AG04450 (cell line): ENCODE data around the gene ZNF488. TPM values are rescaled to one million over a fixed set of nuclear protein-coding genes. Genes with fewer than 3 reads are reported as not detected.

Source experiments
- CTCF ChIA-PET: fragments of 300-600, 350-600 bp; formaldehyde crosslinking; extraction: SDS; loops from one replicate; lab custom pipeline; 2022; ENCODE audit warnings: antibody characterized with exemption, inconsistent platforms; lab: Charles Lee
- POLR2A ChIA-PET: fragments of 350-600 bp; formaldehyde crosslinking; extraction: SDS; loops from one replicate; lab custom pipeline; 2021; ENCODE audit warnings: antibody characterized with exemption, inconsistent platforms; lab: Yijun Ruan, JAX
- DNase-seq: peaks from one replicate; pipeline ENCODE4 v3.0.0-alpha.2; 2011; ENCODE audit warnings: low read depth, low spot score
- H3K27ac ChIP-seq: one replicate; pipeline ENCODE4 v1.5.1; 2012; ENCODE audit warnings: low read depth, low read length, control low read depth
- H3K27me3 ChIP-seq: one replicate; pipeline ENCODE4 v1.6.0; 2012; ENCODE audit warnings: low read length; ENCODE audit not compliant: control insufficient read depth, insufficient read depth
- H3K4me3 ChIP-seq: 2 replicates; pipeline ENCODE4 v1.5.1; 2011; ENCODE audit warnings: mild to moderate bottlenecking, low read depth, low read length, control low read depth
- H3K9me3 ChIP-seq: 2 replicates; pipeline ENCODE4 v1.5.1; 2012; ENCODE audit warnings: low read length; ENCODE audit not compliant: control insufficient read depth, insufficient read depth
- polyA plus RNA-seq: library from polyadenylated mRNA; depleted of rRNA; stranded (reverse); fragments of >200 nt; gene quantifications from 2 replicates; pipeline ENCODE4 v1.2.3, GENCODE V29; 2011
- TF ChIP-seq, protein P1 (sequence below): IDR thresholded peaks from 2 replicates; pipeline ENCODE4 v1.5.1; 2011; ENCODE audit warnings: low read depth, low read length, control low read depth, inconsistent platforms

The ZNF488 gene
- polyA plus RNA-seq, 1 experiment: 0.16 TPM

DNA sequence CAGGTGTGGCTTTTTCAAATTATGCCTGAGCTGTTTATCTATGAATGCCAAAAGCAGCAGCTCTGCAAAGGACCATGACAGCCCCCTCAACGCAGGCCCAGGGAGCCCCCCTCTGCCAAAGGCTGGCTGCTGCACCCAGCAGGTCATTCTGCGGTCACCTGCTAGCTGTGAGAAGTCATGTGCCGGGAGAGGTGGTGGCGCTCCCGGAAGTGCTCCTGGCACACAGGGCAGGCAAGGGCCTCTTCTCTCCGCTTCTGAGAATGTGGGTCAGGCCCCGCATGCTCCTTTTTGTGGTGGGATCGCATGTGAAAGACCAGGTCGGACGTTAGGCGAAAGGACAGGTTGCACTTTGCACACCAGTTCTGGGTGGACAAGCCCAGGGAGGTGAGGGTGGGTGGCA lies 16.4 kb downstream of the ZNF488 start:
- TF ChIP-seq, protein P1, sequence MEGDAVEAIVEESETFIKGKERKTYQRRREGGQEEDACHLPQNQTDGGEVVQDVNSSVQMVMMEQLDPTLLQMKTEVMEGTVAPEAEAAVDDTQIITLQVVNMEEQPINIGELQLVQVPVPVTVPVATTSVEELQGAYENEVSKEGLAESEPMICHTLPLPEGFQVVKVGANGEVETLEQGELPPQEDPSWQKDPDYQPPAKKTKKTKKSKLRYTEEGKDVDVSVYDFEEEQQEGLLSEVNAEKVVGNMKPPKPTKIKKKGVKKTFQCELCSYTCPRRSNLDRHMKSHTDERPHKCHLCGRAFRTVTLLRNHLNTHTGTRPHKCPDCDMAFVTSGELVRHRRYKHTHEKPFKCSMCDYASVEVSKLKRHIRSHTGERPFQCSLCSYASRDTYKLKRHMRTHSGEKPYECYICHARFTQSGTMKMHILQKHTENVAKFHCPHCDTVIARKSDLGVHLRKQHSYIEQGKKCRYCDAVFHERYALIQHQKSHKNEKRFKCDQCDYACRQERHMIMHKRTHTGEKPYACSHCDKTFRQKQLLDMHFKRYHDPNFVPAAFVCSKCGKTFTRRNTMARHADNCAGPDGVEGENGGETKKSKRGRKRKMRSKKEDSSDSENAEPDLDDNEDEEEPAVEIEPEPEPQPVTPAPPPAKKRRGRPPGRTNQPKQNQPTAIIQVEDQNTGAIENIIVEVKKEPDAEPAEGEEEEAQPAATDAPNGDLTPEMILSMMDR: no peak
- ChIA-PET CTCF (interaction anchor here (0.7 kb wide), 1 partner anchor 10 kb away, joined by 3 read pairs; no protein-coding TSS in a partner anchor), POLR2A (no interaction called here)
- Histone ChIP-seq H3K9me3 (no peaks in the 10 kb centered on the region), H3K27ac (no peak overlapping the region), H3K4me3 (no peak overlapping the region), H3K27me3 (peaks cover 29% of the 10 kb centered on the region)
- no peak for DNase-seq

DNA sequence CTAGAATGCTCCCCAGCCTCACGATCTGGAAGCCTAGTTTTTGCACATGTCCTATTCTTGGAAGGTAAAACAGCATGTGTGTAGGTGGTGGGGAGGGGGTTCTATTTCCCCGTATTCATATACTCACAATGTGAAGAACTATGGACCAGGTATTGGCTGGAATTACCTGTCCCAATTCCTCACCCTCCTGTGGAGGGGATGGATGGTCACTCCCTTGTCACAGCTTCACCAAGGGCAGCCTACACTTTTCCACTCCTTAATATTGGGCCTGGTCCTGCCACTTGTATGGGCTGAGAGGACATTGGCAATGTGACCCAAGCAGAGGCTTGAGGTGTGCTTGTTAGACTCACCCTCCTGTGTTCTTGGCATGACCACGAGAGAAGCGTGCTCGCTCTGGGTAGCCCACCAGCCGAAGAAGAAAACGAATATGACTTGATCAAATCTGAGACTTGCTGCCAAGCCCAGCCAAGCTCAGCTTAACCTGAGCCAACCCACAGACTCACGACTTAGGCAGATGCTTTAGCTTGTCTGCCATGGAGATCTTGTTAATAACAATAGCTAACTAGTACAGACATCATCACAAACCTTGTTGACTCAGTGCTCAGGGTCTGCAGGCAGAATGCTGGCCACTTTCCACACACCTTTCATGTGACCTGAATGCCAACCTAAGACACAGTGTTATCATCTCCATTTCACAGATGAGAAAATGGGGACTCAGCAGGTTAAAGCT lies 17.2 kb downstream of the ZNF488 start:
- H3K27me3 ChIP-seq: peaks cover 27% of the 10 kb centered on the region
- TF ChIP-seq, protein P1: no peak
- H3K27ac ChIP-seq: no peak overlapping the region
- no peaks in the 10 kb centered on the region for H3K9me3 ChIP-seq
- no peak overlapping the region for H3K4me3 ChIP-seq
- CTCF ChIA-PET: interaction anchor here (0.7 kb wide), 1 partner anchor 9 kb away, joined by 3 read pairs; no protein-coding TSS in a partner anchor
- POLR2A ChIA-PET: no interaction called here
- no peak for DNase-seq

DNA sequence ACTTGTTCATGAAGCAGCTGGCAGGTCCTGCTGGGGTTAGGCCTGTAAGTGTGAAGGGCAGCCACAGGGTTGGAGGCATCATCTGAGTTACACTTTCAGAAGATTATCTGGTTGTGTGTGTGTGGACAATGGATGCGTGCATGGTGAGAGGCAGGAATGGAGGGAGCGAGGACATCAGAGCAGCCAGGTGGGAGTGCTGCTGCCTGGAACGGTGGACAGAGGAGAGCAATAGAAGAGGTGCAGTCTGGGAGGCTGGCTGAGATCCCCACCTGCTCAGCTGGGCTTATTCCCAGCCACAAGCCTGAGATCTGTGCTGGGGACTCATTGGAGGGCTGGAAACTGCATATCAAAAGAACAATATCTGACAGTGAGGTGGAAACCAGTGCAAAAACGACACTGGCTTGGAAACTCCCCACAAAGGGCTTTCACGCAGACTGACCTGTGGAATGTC lies 17.9 kb downstream of the ZNF488 start:
- H3K4me3 ChIP-seq: no peak overlapping the region
- no peaks in the 10 kb centered on the region for H3K9me3 ChIP-seq
- no peak overlapping the region for H3K27ac ChIP-seq
- TF ChIP-seq, protein P1: no peak
- peaks cover 27% of the 10 kb centered on the region for H3K27me3 ChIP-seq
- ChIA-PET POLR2A (no interaction called here), CTCF (no interaction called here)
- DNase-seq: no peak

DNA sequence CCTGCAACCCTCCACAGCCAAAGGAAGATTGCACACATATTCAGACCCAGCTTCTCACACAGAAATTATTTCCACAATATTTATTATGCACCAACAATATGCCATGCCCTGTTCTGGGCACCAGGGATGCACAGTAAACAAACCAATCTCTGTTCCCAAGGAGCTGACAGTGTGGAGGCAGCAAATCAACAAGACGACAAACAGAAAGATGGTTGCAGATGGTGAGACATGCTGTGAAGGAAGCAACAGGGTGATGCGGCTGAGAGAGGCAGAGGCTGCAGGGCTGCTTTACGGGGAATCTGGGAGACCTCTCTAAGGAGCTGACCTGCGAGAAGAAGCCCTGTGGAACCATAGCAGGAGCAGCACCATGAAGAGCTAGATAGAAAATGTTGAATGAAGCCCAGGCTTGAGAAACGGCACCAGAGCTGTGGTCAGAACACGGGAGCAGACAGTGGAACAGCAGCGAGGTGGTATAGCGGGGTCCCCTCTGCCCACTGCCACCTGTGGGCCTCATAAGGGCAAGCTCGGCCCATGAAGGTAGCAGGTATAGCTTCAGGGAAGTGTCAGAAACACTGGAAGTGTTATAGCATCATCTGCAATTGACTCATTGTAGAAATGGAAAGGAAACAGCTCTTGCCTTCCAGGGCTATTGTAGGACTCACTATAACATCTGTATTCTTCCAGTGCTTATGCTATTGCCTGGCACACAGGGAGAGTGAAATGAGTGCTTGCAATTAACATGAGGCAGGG lies 18.5 kb downstream of the ZNF488 start:
- Histone ChIP-seq H3K4me3 (no peak overlapping the region), H3K27ac (no peak overlapping the region), H3K27me3 (peaks cover 24% of the 10 kb centered on the region), H3K9me3 (no peaks in the 10 kb centered on the region)
- DNase-seq: no peak
- CTCF ChIA-PET: interaction anchor here (1.9 kb wide), 1 partner anchor 9 kb away, joined by 4 read pairs; no protein-coding TSS in a partner anchor
- TF ChIP-seq, protein P1: no peak
- POLR2A ChIA-PET: no interaction called here

DNA sequence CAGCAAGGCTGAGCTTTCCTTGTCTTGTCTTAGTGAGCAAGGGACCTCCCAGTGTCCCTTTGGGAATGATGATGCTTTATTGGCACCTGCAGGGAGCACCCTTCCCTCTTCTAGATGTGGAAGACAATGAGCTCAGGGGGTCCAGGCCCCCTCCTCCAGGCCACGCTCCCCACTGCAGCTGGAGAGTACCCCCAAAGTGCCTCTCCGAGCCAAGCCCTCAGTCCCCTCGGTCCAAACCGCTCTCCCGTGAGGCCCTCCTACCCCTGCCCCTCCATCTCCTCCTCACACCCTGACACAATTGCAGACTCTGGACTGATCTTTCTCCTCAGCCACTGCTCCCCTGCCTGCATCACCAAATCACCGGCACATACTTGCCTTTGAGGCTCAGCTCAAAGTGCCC lies 19.2 kb downstream of the ZNF488 start:
- no peaks in the 10 kb centered on the region for H3K9me3 ChIP-seq
- H3K27ac ChIP-seq: no peak overlapping the region
- CTCF ChIA-PET: interaction anchor here (1.9 kb wide), 1 partner anchor 10 kb away, joined by 4 read pairs; no protein-coding TSS in a partner anchor
- TF ChIP-seq, protein P1: no peak
- DNase-seq: no peak
- POLR2A ChIA-PET: no interaction called here
- H3K4me3 ChIP-seq: no peak overlapping the region
- H3K27me3 ChIP-seq: peaks cover 24% of the 10 kb centered on the region
